ENCODE measurements around the gene SDHB.

GRCh38 chr1:17091252-17091651 lies 37.4 kb upstream of the SDHB start:
- TF ChIP-seq EZH2 (IDR thresholded peaks at IDR 0.05) (no peak), POLR2AphosphoS5 (IDR thresholded peaks at IDR 0.05; ENCODE audit: borderline replicate concordance, low read depth, low read length) (no peak), FOXP2 (optimal IDR thresholded peaks at IDR 0.05; ENCODE audit: control extremely low read depth, extremely low read length, insufficient read depth) (no peak)

All from SK-N-MC (cell line).